Memory B cell (primary cell): ENCODE measurements around the gene PDE4D.
"Not testable (repeated sequence)": the region's sequence is repeated elsewhere in the genome, so short reads cannot be mapped to it uniquely, and the experiment has no call there.

Source experiments
- ATAC-seq: fragments of 150-1000 bp; cut with Tn5 transposase; 2 replicates; pipeline ENCODE4 v1.10.0; 2021; ENCODE audit warnings: low read depth, mild to moderate bottlenecking, moderate library complexity
- DNase-seq, 2 donors: peaks; one replicate each; pipeline ENCODE4 v3.0.0; 2022; ENCODE audit warnings: low spot score in 2 of 2
- H3K27ac Mint-ChIP-seq: one replicate; pipeline ENCODE4 v1.8.0; 2022; ENCODE audit warnings: mild to moderate bottlenecking, moderate library complexity, mixed read lengths
- H3K27me3 Mint-ChIP-seq: one replicate; pipeline ENCODE4 v1.8.0; 2022; ENCODE audit warnings: mixed read lengths
- H3K36me3 Mint-ChIP-seq: one replicate; pipeline ENCODE4 v1.8.0; 2022; ENCODE audit warnings: mild to moderate bottlenecking, mixed read lengths
- H3K4me1 Mint-ChIP-seq: one replicate; pipeline ENCODE4 v1.8.0; 2022; ENCODE audit warnings: mixed read lengths
- H3K4me3 Mint-ChIP-seq: one replicate; pipeline ENCODE4 v1.8.0; 2022; ENCODE audit warnings: mild to moderate bottlenecking, moderate library complexity, mixed read lengths
- H3K9me3 Mint-ChIP-seq: one replicate; pipeline ENCODE4 v1.8.0; 2022; ENCODE audit warnings: mixed read lengths

Gene PDE4D

DNA sequence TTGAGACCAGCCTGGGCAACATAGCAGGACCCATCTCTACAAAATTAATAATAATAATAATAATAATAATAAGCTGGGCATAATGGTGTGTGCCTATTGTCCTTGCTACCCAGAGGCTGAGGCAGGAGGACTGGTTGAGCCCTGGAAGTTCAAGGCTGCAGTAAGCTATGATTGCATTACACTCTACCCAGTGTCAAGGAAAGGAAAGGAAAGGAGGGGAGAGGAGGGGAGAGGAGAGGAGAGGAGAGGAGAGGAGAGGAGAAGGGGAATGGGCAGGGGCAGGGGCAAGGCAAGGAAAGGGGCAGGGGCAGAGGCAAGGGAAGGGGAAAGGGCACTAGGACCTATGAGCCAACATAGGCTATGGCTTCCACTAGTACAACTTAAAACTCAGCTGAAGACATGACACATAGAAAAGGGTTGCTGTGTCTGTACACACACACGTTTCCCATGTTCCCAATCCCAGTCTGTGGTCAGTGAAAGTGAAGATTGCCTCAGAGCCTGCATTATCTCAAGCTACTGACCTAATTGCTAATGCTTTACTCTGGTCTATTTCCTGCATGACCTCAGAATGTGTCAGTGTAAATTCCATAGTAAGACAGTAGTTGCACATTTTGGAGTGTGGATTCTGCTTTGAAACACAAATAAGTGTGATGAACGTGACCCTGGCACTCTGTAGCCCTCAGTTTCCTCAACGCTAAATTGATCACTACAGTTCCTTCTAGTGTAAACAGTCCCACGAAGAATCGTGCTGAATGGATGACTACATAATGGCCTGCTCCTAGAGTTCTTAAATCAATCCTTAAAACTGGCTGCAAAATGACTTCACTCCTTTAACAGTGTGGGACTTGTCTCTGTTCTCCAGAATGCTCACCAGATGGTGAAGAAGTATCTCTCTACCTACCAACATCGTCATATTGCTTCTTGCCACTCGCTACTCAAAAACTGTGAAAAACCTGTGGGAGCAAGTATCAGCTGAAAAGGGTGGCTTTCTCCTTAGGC lies 813.6 kb downstream of the PDE4D start:
- Mint-ChIP-seq H3K27me3 (peaks cover 1% of the 10 kb centered on the region), H3K4me3 (no peak overlapping the region), H3K4me1 (no peaks in the 10 kb centered on the region), H3K27ac (no peak overlapping the region), H3K9me3 (no peaks in the 10 kb centered on the region), H3K36me3 (no peaks in the 10 kb centered on the region)
- DNase-seq (no peak), ATAC-seq (no peak)

- Mint-ChIP-seq H3K27me3 (peaks cover 3% of the 10 kb centered on the region), H3K4me3 (no peak overlapping the region), H3K36me3 (peaks cover 3% of the 10 kb centered on the region), H3K4me1 (no peaks in the 10 kb centered on the region), H3K9me3 (no peaks in the 10 kb centered on the region), H3K27ac (no peak overlapping the region)
- no peak for ATAC-seq
- DNase-seq: no peak
Observed at GRCh38 chr5:59071755-59072549, 821.6 kb downstream of the PDE4D start.

DNA sequence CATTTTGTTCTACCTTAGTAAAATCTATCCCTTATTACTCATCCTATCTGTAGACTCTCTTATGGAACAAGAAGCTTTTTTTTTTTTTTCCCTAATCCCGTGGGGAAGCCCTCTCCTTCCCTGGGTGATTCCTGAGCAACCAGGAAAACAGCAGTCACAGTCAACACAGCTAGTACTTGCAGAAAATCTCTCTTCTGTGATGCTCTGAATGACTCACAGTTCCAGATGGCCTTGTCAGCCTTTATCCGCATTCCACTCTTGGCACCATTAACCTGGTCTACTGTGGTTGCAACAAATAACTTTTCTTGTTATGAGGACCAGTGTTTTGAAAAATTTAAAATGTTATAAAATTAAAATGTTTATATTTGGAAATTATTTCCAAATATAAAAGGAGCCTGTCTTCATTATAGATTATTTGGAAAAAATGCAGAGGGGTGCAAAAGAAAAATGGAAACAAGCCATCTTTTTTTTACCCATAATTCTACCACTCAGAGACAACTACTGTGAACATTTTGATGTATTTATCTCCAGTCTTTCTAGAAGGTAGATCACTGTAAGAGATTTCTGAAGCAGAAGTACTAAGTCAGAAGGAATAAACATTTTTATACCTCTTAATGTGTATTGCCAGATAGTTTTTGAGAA lies 824.0 kb downstream of the PDE4D start:
- Mint-ChIP-seq H3K36me3 (peaks cover 7% of the 10 kb centered on the region), H3K4me1 (no peaks in the 10 kb centered on the region), H3K27ac (no peak overlapping the region), H3K9me3 (peaks cover 2% of the 10 kb centered on the region), H3K27me3 (peaks cover 3% of the 10 kb centered on the region), H3K4me3 (no peak overlapping the region)
- ATAC-seq: no peak
- DNase-seq: no peak

GRCh38 chr5:59067956-59068656 lies 825.4 kb downstream of the PDE4D start:
- DNase-seq (no peak), ATAC-seq (no peak)
- Mint-ChIP-seq H3K27ac (no peak overlapping the region), H3K4me1 (no peaks in the 10 kb centered on the region), H3K4me3 (no peak overlapping the region), H3K27me3 (peaks cover 1% of the 10 kb centered on the region), H3K9me3 (peaks cover 2% of the 10 kb centered on the region), H3K36me3 (peaks cover 6% of the 10 kb centered on the region)

DNA sequence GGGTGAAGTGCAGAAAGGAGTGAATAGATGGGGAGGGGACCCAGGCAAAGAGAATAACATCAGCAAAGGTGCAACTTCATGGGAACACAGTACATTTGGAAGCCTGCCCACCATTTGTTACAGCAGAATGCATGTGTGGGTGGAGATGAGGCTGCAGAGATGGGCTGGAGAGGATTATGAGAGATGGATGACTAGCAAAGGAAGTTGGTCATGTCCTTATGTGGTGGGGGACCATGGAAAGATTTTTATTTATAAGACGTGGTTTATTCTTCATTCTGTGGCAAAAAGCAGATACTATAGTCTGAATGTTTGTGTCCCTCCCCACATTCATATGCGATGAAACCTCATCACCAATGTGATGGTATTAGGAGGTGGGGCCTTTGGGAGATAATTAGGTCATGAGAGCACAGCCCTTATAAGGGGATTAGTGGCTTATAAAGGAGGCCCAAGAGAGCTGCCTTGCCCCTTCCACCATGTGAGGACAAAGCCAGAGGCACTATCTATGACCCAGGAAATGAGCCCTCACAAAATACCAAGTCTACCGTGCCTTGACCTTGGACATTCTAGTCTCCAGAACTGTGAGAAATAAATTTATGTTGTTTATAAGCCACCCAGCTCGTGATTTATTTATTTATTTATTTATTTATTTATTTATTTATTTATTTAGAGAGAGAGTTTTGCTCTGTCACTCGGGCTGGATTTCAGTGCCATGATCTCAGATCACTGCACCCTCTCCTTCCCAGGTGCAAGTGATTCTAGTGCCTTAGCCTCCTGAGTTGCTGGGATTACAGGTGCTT lies 827.0 kb downstream of the PDE4D start:
- Mint-ChIP-seq H3K4me1 (no peaks in the 10 kb centered on the region), H3K9me3 (peaks cover 2% of the 10 kb centered on the region), H3K36me3 (peaks cover 4% of the 10 kb centered on the region), H3K27ac (no peak overlapping the region), H3K27me3 (no peaks in the 10 kb centered on the region), H3K4me3 (no peak overlapping the region)
- DNase-seq: no peak
- ATAC-seq: no peak

DNA sequence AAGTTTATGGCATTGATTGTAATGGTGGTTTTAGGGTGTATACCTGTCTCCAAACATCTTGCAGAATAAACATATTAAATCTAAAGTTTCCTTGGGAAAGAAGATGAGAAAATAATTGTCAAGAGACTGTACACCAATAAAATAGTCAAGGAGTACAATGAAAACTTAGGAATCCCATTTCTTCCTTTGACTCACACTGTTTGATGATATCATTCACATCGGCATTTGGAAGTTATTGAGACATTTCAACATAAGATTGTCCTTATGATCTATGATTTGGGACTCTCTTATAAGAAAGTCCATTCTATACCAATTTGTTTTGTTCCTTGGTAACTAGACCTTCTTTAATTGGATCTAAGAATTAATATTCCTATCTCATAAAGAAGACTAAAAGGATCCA lies 828.0 kb downstream of the PDE4D start:
- Mint-ChIP-seq H3K27me3 (no peaks in the 10 kb centered on the region), H3K27ac (no peak overlapping the region), H3K36me3 (peaks cover 4% of the 10 kb centered on the region), H3K4me1 (no peaks in the 10 kb centered on the region), H3K4me3 (no peak overlapping the region), H3K9me3 (peaks cover 2% of the 10 kb centered on the region)
- ATAC-seq: no peak
- no peak for DNase-seq

- H3K4me1 Mint-ChIP-seq: no peaks in the 10 kb centered on the region
- no peak overlapping the region for H3K4me3 Mint-ChIP-seq
- DNase-seq: no peak
- no peak for ATAC-seq
- H3K27ac Mint-ChIP-seq: no peak overlapping the region
- peaks cover 2% of the 10 kb centered on the region for H3K9me3 Mint-ChIP-seq
- H3K36me3 Mint-ChIP-seq: peaks cover 4% of the 10 kb centered on the region
- H3K27me3 Mint-ChIP-seq: no peaks in the 10 kb centered on the region
Observed at GRCh38 chr5:59064293-59064692, 829.2 kb downstream of the PDE4D start.

- Mint-ChIP-seq H3K4me1 (no peaks in the 10 kb centered on the region), H3K36me3 (peaks cover 4% of the 10 kb centered on the region), H3K9me3 (peaks cover 2% of the 10 kb centered on the region), H3K27ac (no peak overlapping the region), H3K4me3 (no peak overlapping the region), H3K27me3 (no peaks in the 10 kb centered on the region)
- DNase-seq (no peak), ATAC-seq (no peak)
Observed at GRCh38 chr5:59062986-59063683, 830.4 kb downstream of the PDE4D start.

GRCh38 chr5:59061377-59061776 lies 832.1 kb downstream of the PDE4D start:
- ATAC-seq (no peak), DNase-seq (no peak)
- Mint-ChIP-seq H3K27ac (no peak overlapping the region), H3K36me3 (peaks cover 4% of the 10 kb centered on the region), H3K4me3 (no peak overlapping the region), H3K9me3 (peaks cover 2% of the 10 kb centered on the region), H3K4me1 (no peaks in the 10 kb centered on the region), H3K27me3 (no peaks in the 10 kb centered on the region)

DNA sequence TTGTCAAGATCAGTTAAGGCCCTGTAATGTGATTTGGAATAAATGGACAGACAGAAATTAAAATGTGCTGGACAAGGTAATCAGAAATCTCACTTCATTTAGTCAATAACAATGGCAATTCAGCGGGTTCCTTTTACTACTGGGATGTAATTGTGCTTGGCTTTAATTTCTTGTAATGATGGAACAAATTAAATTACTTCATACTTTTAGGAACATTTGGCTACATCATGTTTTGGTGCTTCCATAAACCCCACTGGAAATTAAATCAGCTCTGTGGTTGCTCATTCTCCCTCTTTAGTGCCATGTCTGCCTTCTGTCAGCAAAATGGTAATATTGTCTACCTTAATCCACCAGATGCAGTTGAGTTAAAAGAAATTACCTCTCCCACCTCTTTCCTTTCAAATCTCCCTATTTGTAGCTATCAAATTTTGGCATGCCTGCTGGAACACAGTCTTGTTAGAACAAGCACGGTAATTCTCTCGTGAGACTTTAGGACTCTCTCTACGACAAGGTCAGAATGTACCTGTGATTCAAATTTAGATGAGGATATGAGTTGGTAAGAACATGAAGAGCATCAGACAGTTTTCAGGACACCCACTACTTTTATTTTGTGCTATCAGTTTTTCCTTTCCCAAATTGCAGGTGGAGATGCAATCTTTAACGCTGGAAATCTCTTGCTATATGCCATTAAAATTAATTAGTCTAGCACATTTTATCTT lies 834.4 kb downstream of the PDE4D start:
- Mint-ChIP-seq H3K27ac (no peak overlapping the region), H3K4me3 (no peak overlapping the region), H3K9me3 (no peaks in the 10 kb centered on the region), H3K27me3 (no peaks in the 10 kb centered on the region), H3K36me3 (no peaks in the 10 kb centered on the region), H3K4me1 (no peaks in the 10 kb centered on the region)
- DNase-seq (no peak), ATAC-seq (no peak)

DNA sequence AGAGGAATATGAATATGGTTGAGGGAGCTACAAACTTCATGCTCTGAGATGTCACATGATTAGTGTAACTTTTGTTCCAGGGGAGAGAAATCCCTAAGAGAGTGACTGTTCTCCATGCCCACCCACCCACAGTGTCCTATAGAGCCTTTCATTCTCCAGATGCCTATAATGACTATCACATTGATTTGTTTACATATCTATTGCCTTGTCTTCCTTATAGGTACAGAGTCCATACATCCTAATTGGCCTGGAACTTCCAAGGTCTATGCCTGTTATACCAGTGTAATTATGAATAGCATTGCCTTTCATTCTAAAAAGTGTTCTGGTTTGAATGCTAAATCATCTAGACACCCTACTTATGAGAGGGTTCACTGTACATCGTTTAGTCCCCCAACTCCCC lies 835.3 kb downstream of the PDE4D start:
- Mint-ChIP-seq H3K36me3 (no peaks in the 10 kb centered on the region), H3K9me3 (no peaks in the 10 kb centered on the region), H3K4me3 (no peak overlapping the region), H3K4me1 (no peaks in the 10 kb centered on the region), H3K27me3 (no peaks in the 10 kb centered on the region), H3K27ac (no peak overlapping the region)
- DNase-seq: no peak
- ATAC-seq: no peak

DNA sequence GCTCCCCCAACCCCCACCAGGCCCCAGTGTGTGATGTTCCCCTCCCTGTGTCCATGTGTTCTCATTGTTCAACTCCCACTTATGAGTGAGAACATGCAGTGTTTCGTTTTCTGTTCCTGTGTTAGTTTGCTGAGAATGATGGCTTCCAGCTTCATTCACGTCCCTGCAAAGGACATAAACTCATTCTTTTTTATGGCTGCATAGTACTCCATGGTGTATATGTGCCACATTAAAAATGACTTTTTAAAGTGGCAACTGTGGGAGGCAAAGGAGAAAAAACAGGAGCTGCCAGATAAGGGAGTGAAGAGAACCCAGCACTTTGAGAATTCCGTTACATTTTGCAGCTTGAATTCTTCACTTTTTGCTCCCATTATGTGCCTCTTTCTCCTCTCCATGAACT lies 836.9 kb downstream of the PDE4D start:
- not testable (repeated sequence) for H3K27me3 Mint-ChIP-seq, ATAC-seq, DNase-seq, H3K4me3 Mint-ChIP-seq, H3K4me1 Mint-ChIP-seq, H3K9me3 Mint-ChIP-seq, H3K27ac Mint-ChIP-seq, H3K36me3 Mint-ChIP-seq
